Mucosa of descending colon (tissue), 3 donors: ENCODE data around the gene ZNF816. TPM values are rescaled to one million over a fixed set of nuclear protein-coding genes. Genes with fewer than 3 reads are reported as not detected.

ENCODE experiments used
- ATAC-seq: fragments of 200-7000 bp; cut with Tn5 transposase; one replicate; pipeline ENCODE4 v1.9.1; 2020; ENCODE audit warnings: mild to moderate bottlenecking, moderate library complexity
- DNase-seq, 3 donors: peaks; one replicate each; pipeline ENCODE4 v3.0.0-alpha.2; 2020
- H3K36me3 ChIP-seq: fragments of 200-600 bp; one replicate; pipeline ENCODE4 v1.8.0; 2021; ENCODE audit warnings: low read depth, mild to moderate bottlenecking
- H3K4me1 ChIP-seq: fragments of 200-600 bp; one replicate; pipeline ENCODE4 v1.8.0; 2021; ENCODE audit warnings: low read depth, mild to moderate bottlenecking
- H3K4me3 ChIP-seq: fragments of 200-600 bp; one replicate; pipeline ENCODE4 v1.8.0; 2021; ENCODE audit warnings: mild to moderate bottlenecking
- H3K9me3 ChIP-seq: fragments of 200-600 bp; one replicate; pipeline ENCODE4 v1.8.0; 2021; ENCODE audit warnings: mild to moderate bottlenecking
- intact Hi-C, 2 donors: fragments of 100-400 bp; cut with DNase I in 1 of 2; cut with micrococcal nuclease in 1 of 2; formaldehyde crosslinking; loops; one replicate each; pipeline versions ENCODE4 v1.11.0 to v1.11.1; 2022; cut with DNase I, micrococcal nuclease
- total RNA-seq, 3 donors: library from RNA; stranded (reverse); fragmentation: NEBNext Ultra II Directional in 2 of 3; extraction: Animal tissue kit (Norgen Biotek cat#: 25700) in 2 of 3; gene quantifications; one replicate each; pipeline versions ENCODE4 v1.2.1 to v1.2.4, GENCODE V29; 2021 to 2023
- TF ChIP-seq, protein P1 (sequence below): fragments of 200-600 bp; IDR thresholded peaks from one replicate; pipeline ENCODE4 v1.8.0; 2022; ENCODE audit warnings: antibody characterized with exemption, mild to moderate bottlenecking
- donor health status: DM: no; HTN: no; CAD: no; lungs with moderate emphysema.
- donor health status: DM: no; HTN: no; CAD: no.
- donor health status: DM: no; HTN: yes; CAD: no.

Gene ZNF816
- total RNA-seq, 3 donors from 2014 or later = 14.8 to 16.0 (median 15.1) TPM

DNA sequence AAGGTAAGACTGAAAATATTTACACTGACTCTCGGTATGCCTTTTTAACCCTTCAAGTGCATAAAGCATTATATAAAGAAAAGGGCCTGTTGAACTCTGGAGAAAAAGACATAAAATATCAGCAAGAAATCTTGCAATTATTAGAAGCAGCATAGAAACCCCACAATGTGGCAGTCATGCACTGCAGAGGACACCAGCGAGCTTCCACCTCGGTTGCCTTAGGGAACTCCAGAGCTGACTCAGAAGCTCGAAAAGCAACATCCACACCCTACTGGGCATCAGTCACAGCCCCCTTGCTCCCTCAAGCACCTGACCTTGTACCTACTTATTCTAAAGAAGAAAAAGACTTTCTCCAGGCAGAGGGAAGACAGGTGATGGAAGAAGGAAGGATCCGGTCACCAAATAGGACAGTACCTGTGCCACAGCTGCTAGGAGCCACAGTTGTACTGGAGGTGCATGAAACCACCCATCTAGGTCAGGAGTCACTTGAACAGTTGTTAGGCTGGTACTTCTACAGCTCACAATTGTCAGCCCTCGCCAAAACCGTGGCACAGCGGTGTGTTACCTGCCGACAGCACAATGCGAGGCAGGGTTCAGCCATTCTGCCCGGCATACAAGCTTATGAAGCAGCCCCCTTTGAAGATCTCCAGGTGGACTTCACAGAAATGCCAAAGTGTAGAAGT is 2.9 kb downstream of the ZNF816 start:
- no peak overlapping the region for H3K4me3 ChIP-seq
- peaks cover 5% of the 10 kb centered on the region for H3K4me1 ChIP-seq
- ATAC-seq (no peak), DNase-seq (no peak)
- peaks cover 13% of the 10 kb centered on the region for H3K36me3 ChIP-seq
- intact Hi-C loops = no loop called here
- peaks cover 60% of the 10 kb centered on the region for H3K9me3 ChIP-seq
- TF ChIP-seq, protein P1, sequence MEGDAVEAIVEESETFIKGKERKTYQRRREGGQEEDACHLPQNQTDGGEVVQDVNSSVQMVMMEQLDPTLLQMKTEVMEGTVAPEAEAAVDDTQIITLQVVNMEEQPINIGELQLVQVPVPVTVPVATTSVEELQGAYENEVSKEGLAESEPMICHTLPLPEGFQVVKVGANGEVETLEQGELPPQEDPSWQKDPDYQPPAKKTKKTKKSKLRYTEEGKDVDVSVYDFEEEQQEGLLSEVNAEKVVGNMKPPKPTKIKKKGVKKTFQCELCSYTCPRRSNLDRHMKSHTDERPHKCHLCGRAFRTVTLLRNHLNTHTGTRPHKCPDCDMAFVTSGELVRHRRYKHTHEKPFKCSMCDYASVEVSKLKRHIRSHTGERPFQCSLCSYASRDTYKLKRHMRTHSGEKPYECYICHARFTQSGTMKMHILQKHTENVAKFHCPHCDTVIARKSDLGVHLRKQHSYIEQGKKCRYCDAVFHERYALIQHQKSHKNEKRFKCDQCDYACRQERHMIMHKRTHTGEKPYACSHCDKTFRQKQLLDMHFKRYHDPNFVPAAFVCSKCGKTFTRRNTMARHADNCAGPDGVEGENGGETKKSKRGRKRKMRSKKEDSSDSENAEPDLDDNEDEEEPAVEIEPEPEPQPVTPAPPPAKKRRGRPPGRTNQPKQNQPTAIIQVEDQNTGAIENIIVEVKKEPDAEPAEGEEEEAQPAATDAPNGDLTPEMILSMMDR = no peak

DNA sequence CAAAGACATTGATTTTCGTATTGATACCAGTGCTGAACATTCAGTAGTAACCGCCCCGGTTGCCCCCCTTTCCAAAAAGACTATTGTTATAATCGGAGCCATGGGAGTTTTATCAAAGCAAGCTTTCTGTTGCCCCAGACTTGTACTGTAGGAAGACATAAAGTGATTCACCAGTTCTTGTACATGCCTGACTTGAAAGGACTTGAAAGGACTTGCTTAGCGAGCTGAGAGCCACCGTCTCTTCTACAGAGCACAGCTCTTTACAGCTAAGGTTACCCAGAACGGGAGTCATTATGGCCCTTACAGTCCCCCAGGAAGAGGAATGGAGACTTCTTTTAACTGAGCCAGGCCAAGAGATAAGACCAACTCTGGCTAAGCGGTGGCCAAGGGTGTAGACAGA is 5.1 kb downstream of the ZNF816 start:
- Histone ChIP-seq H3K4me1 (peaks cover 5% of the 10 kb centered on the region), H3K4me3 (no peak overlapping the region), H3K9me3 (peaks cover 78% of the 10 kb centered on the region), H3K36me3 (peaks cover 19% of the 10 kb centered on the region)
- ATAC-seq (no peak), DNase-seq (no peak)
- intact Hi-C loops = no loop called here
- TF ChIP-seq, protein P1 = no peak

DNA sequence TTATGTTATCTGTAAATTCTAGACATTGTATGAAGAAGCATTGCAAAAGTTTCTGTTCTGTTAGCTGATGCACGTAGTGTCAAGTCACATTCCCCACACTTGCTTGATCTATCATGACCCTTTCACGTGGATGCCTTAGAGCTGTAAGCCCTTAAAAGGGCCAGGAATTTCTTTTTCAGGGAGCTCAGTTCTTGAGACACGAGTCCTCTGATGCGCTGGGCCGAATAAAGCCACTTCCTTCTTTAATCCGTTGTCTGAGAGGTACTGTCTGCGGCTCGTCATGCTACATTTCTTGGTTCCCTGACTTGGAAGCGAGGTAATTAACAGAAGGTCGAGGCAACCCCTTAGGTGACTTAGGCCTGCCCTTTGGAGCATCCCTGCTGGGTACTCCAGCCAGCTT is 5.8 kb downstream of the ZNF816 start:
- intact Hi-C loops = no loop called here
- TF ChIP-seq, protein P1 = no peak
- Histone ChIP-seq H3K9me3 (peaks cover 85% of the 10 kb centered on the region), H3K36me3 (peaks cover 26% of the 10 kb centered on the region), H3K4me3 (no peak overlapping the region), H3K4me1 (peaks cover 5% of the 10 kb centered on the region)
- DNase-seq (no peak), ATAC-seq (no peak)

DNA sequence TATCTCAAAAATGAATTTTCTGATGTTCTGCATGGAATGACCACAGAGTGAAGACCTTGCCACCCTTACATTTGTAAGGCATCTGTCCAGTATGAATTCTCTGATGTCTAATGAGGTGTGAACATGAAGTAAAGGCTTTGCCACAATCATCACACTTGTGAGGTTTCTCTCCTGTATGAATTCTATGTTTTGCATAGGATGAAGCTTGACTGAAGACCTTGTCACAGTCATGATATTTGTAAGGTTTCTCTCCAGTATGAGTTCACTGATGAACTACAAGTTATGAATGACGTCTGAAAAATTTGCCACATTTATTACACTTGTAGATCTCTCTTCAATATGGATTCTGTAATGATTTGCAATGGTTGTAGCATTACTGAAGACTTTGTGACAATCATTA is 13.3 kb downstream of the ZNF816 start:
- H3K4me3 ChIP-seq = no peak overlapping the region
- H3K36me3 ChIP-seq = peaks cover 22% of the 10 kb centered on the region
- no peak for ATAC-seq
- TF ChIP-seq, protein P1 = no peak
- intact Hi-C loops = no loop called here
- DNase-seq = no peak
- no peaks in the 10 kb centered on the region for H3K4me1 ChIP-seq
- H3K9me3 ChIP-seq = peaks cover 92% of the 10 kb centered on the region

DNA sequence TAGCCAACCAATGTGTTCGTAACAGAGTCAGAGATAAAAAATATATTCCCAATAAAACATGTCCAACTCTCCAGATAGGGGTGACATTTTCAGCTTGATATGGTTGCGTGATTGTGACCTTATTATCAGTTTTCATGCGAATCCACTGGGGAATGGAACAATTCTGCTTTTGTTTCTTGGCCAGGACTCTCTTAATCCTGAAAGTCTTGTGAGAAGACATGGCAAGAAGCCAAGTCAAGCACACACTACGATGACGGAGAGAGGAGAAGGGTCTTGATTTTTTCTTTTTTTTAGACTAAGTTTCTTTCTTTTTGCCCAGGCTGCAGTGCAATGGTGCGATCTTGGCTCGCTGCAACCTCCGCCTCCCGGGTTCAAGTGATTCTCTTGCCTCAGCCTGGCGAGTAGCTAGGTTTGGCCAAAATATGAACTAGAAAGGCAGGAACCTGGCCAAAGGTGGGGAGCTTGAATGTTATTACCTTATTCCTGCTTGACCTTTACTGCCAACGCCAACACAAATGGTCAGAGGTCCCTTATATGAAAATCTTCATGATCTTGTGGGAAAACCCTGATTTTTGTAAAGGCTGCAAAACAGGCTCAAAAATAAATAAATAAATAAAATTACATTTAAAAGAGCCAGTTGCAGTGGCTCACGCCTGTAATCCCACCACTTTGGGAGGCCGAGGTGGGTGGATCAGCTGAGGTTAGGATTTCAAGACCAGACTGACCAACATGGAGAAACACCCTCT is 14.5 kb downstream of the ZNF816 start:
- TF ChIP-seq, protein P1 = no peak
- Histone ChIP-seq H3K9me3 (peaks cover 83% of the 10 kb centered on the region), H3K4me3 (no peak overlapping the region), H3K4me1 (no peaks in the 10 kb centered on the region), H3K36me3 (peaks cover 21% of the 10 kb centered on the region)
- ATAC-seq (no peak), DNase-seq (no peak)
- intact Hi-C loops = no loop called here
